GM20000 (cell line): ENCODE results near the gene TMEM163.

Experiments used
- DNase-seq: peaks from one replicate; pipeline ENCODE4 v3.0.0; 2012; ENCODE audit warnings: low spot score
- TF ChIP-seq, protein P1 (sequence below): IDR thresholded peaks from 2 replicates; pipeline ENCODE4 v1.5.1; 2012; ENCODE audit warnings: mild to moderate bottlenecking, control low read depth; ENCODE audit errors: extremely low read depth, missing control alignments

TMEM163 gene

DNA sequence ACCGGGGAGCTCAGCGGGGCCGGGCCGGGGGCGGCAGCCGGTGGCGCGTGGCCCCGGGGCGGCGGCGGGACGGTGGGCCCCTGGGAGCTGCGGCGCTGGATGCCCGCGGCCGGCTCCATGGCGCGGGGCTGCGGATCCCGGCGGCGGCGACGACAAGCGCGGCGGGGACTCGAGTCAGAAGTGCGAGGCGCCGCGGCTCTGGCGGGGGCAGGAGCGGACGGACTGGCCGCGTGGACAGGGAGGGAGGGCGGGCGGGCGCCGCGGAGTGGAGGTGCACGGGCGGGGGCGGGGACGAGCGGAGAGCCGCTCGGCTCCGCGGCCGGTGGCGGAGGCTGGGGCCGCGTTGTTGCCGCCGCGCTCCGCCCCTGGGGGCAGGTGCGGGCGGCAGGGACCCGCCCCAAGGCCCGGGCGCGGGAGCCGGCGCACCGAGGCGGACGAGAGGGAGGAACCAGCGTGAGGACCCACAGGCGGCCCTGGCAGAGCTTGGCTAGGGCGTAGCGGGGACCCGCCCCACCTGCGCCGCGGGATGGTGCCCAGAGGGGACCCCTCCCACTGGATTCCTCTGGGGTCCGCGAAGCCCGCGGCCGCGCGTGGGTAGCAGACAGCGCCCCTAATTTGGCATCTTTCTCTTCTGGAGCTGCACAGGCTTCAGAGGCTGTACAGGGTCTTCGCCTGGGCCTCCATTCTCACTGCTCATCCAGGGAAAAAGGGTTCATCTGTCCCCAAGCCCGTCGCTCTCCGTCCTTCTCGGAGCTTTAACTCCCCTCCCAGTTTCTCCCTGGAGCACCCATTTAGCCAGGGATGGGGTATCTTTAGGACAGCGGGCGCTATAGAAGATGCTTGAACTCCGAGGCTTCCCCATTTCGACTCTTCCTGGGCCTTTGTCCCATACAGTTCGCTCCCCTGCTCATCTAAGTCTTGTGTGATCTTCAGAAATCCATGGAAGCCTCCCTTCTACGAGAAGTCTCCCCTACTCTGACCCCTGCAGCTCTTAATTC lies at the start of gene TMEM163:
Gene TMEM163, minus strand, starts transcription at position 184 of the 998 bp plus-strand sequence.
- peak; percentile 73 for DNase-seq
- TF ChIP-seq, protein P1, sequence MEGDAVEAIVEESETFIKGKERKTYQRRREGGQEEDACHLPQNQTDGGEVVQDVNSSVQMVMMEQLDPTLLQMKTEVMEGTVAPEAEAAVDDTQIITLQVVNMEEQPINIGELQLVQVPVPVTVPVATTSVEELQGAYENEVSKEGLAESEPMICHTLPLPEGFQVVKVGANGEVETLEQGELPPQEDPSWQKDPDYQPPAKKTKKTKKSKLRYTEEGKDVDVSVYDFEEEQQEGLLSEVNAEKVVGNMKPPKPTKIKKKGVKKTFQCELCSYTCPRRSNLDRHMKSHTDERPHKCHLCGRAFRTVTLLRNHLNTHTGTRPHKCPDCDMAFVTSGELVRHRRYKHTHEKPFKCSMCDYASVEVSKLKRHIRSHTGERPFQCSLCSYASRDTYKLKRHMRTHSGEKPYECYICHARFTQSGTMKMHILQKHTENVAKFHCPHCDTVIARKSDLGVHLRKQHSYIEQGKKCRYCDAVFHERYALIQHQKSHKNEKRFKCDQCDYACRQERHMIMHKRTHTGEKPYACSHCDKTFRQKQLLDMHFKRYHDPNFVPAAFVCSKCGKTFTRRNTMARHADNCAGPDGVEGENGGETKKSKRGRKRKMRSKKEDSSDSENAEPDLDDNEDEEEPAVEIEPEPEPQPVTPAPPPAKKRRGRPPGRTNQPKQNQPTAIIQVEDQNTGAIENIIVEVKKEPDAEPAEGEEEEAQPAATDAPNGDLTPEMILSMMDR = no peak

DNA sequence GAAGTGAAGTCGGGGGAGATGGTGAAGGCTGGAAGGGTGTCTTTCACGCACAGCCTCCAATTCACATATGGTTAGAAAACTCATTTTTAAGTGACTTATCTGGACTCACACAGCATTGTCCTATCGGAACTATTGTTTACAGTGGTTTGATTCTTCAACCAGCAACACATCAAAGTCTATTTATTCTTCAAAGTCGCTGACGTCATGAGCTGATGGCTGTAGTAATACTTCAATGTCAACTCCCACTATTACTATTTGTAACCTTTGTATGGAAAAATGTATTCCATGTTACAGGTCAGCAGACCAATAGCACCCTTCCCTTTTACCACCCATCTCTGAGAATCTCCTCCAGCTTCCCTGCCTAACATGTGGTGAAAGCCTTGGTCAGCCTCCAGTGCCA lies 47.8 kb upstream of the TMEM163 start:
- no peak for DNase-seq
- TF ChIP-seq, protein P1 = no peak

DNA sequence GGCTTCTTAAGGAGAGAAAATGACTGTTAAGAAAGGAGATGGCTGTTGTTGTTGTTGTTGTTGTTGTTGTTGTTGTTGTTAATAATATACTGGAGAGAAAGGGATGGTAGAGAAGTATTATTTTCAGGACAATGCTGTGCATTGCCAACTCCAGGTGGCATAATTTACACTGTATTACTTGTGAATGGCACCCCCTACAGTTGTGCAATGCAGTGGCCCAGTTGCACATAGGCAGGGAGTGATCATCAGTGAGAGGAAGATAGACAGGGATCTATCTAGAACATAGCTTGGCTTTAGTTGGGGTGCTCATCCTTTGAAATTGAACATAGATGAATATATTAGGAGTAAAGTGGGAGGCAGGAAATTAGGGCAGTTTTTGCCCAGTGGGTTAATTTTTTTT lies 47.2 kb upstream of the TMEM163 start:
- no peak for DNase-seq
- TF ChIP-seq, protein P1 = no peak

DNA sequence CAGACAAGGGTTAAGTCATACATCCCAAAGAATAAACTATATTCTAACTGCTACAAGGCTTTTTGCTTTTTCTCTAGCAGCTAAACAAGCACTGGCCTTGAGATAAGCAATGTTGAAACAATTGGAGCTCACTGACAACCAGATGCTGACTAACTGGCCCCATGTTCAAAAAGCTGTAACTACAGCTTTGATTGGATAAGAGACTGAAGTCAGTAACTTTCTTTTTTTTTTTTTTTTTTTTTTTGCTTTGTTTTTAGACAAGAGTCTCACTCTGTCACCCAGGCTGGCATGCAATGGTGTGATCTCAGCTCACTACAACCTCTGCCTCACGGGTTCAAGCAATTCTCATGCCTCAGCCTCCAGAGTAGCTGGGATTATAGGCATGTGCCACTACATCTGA lies 45.4 kb upstream of the TMEM163 start:
- DNase-seq = no peak
- TF ChIP-seq, protein P1 = no peak

DNA sequence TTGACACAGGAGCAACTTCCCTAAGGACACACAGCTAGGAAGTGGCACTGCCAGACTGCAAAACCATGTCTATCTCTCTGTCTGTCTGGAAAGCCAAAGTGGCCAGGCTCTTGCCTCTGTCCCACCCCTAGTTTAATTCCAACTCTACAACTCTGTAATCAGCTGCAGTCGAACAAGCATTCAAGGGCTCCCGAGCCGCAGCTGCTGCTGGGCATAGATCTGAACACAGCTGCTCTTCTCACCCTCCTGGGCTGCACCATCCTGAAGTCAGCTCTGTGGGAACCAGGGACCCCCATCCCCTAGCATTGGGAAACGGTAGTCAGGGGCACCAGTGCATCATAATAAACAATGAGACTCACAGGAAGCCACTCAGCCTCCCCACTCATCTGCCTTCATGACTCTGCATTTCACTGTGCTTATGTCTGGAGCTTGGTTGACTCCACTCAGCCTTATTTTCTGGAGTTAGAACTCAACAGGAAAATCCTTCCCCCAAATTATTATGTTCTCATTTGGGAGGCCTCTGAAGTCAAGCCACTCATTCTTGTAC lies 44.4 kb upstream of the TMEM163 start:
- TF ChIP-seq, protein P1 = no peak
- DNase-seq = no peak

DNA sequence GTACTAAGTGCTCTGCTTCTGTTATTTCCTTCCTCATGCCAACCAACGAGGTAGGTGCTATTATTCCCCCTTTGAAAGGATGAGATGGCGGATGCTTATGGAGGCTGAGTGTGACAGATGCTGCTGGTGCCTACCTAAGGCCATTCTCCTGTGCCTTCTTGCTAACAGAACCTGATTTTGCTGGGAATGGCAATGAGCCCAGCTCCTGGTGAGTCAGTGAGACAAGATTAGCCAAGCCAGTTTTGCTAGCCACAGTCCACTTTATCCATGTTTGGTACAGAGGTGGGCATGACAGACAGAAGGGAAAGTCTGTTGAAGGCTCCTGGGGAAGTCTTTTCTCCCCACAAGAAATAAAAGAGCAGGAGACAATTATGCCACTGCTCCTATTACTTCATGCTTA lies 43.7 kb upstream of the TMEM163 start:
- DNase-seq = no peak
- TF ChIP-seq, protein P1 = no peak

DNA sequence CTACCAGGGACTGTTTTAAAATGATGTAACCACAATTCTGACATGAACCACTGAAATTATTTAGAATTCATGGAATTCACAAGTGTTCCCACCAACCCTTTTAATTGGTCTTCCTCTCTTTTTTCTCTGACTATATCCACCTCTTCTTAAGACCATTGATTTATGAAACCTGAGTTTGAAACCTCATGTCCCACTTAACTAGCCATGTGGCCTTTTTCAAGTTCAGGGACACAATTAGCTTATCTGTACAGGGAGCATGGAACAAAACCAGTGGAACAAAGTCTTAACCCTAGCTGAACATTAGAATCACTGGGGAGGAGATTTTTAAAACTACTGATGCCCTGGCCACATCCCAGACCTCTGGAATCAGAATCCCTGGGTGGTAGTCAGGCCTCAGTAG lies 41.6 kb upstream of the TMEM163 start:
- TF ChIP-seq, protein P1 = no peak
- no peak for DNase-seq
